ENCODE data around the gene ZGPAT.
"Not testable (repeated sequence)": the region's sequence is repeated elsewhere in the genome, so short reads cannot be mapped to it uniquely, and the experiment has no call there.

The ZGPAT gene

GRCh38 chr20:63766695-63767426 is 59.0 kb downstream of the ZGPAT start:
- no peak for DNase-seq

GRCh38 chr20:63767456-63767855 is 59.6 kb downstream of the ZGPAT start:
- no peak for DNase-seq

GRCh38 chr20:63767886-63768285 is 60.0 kb downstream of the ZGPAT start:
- no peak for DNase-seq

GRCh38 chr20:63768591-63769515 is 61.0 kb downstream of the ZGPAT start:
- DNase-seq = no peak

GRCh38 chr20:63769891-63770474 is 62.1 kb downstream of the ZGPAT start:
- DNase-seq = no peak

GRCh38 chr20:63771046-63771707 is 63.3 kb downstream of the ZGPAT start:
- DNase-seq = no peak

GRCh38 chr20:63772781-63773518 is 65.1 kb downstream of the ZGPAT start:
- DNase-seq = no peak

GRCh38 chr20:63773571-63774241 is 65.9 kb downstream of the ZGPAT start:
- no peak for DNase-seq

- no peak for DNase-seq
Observed at GRCh38 chr20:63774306-63774705, 66.5 kb downstream of the ZGPAT start.

GRCh38 chr20:63775096-63775978 is 67.5 kb downstream of the ZGPAT start:
- DNase-seq = no peak

- not testable (repeated sequence) for DNase-seq
Observed at GRCh38 chr20:63776875-63777274, 69.0 kb downstream of the ZGPAT start.

- no peak for DNase-seq
Observed at GRCh38 chr20:63777614-63778013, 69.8 kb downstream of the ZGPAT start.

GRCh38 chr20:63778034-63778752 is 70.4 kb downstream of the ZGPAT start:
- no peak for DNase-seq

- DNase-seq = no peak
Observed at GRCh38 chr20:63778857-63779256, 71.0 kb downstream of the ZGPAT start.

GRCh38 chr20:63781181-63781580 is 73.3 kb downstream of the ZGPAT start:
- DNase-seq = no peak

GRCh38 chr20:63782051-63782471 is 74.2 kb downstream of the ZGPAT start:
- DNase-seq = no peak

- peak in 1 of 2 experiments; percentile 6 for DNase-seq
Observed at GRCh38 chr20:63782521-63782971, 74.7 kb downstream of the ZGPAT start.

GRCh38 chr20:63783970-63784369 is 76.1 kb downstream of the ZGPAT start:
- no peak for DNase-seq

- no peak for DNase-seq
Observed at GRCh38 chr20:63785691-63786131, 77.9 kb downstream of the ZGPAT start.

Data from NCI-H2081 (cell line).